HG03469 (cell line): ENCODE measurements around the gene MCTP1.
A peak's percentile ranks its signal among the peaks of the same experiment; 100 is the strongest.
"Not testable (repeated sequence)": the region's sequence is repeated elsewhere in the genome, so short reads cannot be mapped to it uniquely, and the experiment has no call there.

ENCODE experiments used
- ATAC-seq: cut with Tn5 transposase; IDR thresholded peaks from one replicate; pipeline ENCODE4 v1.9.1; 2021; ENCODE audit warnings: mild to moderate bottlenecking, moderate library complexity, moderate number of reproducible peaks; ENCODE audit not compliant: unreplicated experiment

The MCTP1 gene

GRCh38 chr5:95252801-95253200 lies 32.1 kb downstream of the MCTP1 start:
- ATAC-seq = no peak

- ATAC-seq = no peak
Observed at GRCh38 chr5:95251185-95251584, 33.7 kb downstream of the MCTP1 start.

DNA sequence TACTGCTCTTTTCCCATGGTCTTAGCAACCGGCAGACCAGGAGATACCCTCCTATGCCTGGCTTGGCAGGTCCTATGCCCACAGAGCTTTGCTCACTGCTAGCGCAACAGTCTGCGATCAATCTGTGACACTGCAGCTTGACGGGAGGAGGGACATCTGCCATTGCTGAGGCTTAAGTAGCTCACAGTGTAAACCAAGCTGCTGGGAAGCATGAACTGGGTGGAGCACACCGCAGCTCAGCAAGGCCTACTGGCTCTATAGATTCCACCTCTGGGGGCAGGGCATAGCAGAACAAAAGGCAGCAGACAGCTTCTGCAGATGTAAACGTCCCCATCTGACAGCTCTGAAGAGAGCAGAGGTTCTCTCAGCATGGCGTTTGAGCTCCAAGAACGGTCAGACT lies 40.4 kb downstream of the MCTP1 start:
- no peak for ATAC-seq

- ATAC-seq = peak; percentile 98
Observed at GRCh38 chr5:95241635-95242034, 43.3 kb downstream of the MCTP1 start.

DNA sequence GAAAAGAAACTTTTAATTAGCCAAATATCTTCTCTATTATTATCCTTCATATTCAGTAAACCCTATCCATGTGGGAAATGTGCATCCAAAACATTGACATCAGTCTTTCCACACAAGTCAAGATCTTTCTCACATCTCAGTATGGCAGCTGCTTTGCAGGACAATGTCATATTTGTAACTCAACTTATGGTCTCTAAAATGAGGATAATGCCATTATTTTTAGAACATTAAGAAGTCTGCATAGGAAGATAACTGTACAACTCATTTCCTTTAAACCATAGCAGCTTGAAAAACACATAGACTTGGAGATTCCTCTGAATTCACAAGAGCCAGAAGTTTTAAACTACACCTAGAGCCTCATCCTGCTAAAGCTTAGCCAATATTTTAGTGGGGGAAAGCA lies 43.7 kb downstream of the MCTP1 start:
- ATAC-seq = peak; percentile 3

- no peak for ATAC-seq
Observed at GRCh38 chr5:95238560-95239325, 46.2 kb downstream of the MCTP1 start.

- no peak for ATAC-seq
Observed at GRCh38 chr5:95237324-95237723, 47.6 kb downstream of the MCTP1 start.

DNA sequence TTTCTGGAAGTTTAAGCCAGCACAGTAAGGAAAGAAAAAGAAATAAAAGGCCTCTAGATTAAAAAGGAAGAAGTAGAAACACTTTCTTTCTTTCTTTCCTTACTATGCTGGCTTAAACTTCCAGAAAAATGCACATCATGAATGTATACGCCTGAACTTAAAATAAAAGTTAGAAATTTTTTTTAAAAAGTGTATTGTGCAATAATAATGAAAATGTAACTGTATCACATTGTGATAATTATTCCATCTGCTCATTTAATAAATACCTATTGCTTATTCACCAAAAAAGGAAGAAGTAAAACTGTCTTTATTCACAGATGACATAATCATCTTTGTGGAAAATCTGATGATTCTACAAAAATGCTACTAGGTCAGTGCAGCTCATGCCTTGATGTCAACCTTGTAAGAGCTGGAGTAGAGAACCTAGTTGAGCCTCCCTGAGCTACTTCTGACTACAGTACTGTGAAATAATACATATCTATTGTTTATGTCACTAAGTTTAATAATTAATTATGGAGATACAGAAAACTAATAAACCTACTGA lies 49.4 kb downstream of the MCTP1 start:
- ATAC-seq = no peak

DNA sequence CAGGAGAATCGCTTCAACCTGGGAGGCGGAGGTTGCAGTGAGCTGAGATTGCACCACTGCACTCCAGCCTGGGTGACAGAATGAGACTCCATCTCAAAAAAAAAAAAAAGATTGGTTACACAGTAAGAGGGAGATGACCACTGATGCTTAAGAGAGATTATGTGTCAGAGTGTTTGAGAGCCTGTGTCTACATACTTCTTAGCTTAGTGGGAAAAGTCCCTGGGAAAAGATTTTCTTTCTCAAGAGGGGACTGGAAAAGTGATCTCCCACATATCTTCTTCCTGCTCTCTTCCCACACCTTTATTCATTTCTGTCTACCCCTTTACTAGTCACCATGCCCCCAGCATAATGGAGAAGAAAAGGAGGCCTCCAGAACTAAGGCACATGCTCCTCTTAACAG lies 55.2 kb downstream of the MCTP1 start:
- ATAC-seq = no peak

DNA sequence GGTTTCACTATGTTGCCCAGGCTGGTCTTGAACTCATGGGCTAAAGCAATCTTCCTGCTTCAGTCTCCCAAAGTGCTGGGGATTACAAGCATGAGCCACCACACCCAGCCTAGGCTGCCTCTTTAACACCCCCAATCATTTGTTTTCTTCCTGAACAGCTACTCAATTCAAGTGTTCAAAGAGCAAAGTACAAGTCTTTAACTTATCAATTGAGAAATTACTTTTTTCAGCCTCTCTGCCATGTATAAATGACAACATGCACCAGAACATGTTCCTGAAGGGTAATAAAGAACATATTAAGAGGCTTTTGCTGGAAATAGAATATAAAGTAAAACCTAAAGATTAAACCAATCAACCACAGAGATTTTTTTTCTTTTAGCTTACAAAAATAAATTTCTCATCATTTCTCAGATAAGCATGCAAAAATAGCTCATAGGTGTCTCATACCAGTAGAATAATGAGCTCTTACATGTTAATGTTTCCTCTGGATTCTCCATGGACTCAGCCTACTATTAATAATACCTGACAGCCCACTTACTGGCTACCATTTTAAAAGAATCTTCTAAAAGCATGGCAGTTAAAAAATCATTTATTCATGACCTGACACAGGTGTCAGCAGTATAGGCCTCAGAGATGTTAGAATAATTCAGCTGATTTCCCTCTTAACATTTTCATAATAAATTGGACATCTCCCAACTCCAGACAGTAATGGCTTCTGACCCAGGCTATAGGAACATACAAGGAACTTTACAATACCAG lies 60.0 kb downstream of the MCTP1 start:
- ATAC-seq = no peak

- ATAC-seq = no peak
Observed at GRCh38 chr5:95223566-95224258, 61.2 kb downstream of the MCTP1 start.

DNA sequence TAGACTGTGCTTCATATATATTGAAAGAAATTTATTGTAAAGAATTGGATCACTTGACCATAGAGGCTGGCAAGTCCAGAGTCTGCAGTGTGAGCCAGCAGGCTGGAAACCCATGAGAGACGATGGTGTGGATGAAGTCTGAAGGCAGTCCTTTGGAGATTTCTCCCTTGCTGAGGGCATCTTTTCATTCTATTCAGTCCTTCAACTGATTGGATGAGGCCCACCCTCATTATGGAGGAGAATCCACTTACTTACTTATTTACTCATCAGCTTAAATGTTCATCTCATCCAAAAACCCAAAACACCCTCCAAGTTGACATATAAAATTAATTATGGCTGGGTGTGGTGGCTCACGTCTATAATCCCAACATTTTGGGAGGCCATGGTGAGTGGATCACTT lies 62.1 kb downstream of the MCTP1 start:
- no peak for ATAC-seq

DNA sequence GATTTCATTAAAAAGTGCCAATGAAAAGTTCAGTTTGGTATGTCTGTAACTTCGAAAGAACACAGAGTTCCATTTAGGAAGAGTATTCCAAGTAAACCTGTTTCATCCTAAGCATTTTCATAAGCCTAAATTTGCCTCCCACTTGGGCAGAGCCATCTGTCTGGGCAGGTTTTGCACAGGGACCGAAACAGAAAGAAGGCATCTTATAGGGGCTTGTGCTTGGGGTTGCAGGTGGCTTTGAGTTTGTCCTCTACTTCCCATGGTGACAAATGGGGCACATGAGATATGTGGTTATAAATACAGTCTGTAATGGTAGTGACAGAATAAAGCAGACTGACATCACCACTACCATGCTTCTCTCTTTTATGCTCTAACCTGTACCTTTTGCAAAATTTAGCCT lies 63.7 kb downstream of the MCTP1 start:
- ATAC-seq = no peak

DNA sequence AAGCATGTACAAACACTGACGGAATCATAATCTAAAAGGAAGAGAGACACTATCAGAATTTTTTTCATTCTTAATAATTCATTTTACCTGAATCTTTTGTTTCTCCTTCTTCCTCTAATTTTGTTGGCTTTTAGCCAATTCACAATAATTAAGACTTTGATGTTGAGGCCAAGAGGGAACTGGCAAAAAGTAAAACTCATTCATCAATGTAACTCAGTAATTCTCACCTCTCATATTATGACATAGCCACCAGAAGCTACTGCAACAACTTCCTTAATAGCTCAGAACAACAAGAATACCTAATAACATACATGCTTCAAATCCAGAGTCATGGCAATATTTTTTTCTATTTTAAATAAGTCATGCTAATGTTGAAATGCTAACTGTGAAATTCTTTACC lies 64.5 kb downstream of the MCTP1 start:
- no peak for ATAC-seq

DNA sequence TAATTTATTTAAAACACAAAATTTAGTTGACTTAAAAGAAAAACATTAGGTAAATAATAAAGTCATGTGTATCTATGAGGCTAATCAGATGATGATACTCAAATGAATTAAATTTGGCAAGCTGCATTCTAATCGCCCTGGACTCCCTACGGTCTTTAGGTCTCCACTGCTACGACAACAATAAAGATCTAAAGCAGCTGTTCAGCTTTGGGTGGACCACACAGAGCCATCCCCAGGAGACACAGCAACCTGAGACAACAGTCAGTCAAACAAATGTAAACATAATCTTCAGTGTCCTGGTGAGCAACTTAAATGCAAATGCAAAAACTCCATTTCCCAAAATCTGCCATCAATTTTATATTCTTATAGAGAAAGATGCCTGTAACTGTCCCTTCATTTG lies 65.5 kb downstream of the MCTP1 start:
- ATAC-seq = no peak

- ATAC-seq = no peak
Observed at GRCh38 chr5:95217881-95218280, 67.0 kb downstream of the MCTP1 start.

- no peak for ATAC-seq
Observed at GRCh38 chr5:95217351-95217750, 67.5 kb downstream of the MCTP1 start.

DNA sequence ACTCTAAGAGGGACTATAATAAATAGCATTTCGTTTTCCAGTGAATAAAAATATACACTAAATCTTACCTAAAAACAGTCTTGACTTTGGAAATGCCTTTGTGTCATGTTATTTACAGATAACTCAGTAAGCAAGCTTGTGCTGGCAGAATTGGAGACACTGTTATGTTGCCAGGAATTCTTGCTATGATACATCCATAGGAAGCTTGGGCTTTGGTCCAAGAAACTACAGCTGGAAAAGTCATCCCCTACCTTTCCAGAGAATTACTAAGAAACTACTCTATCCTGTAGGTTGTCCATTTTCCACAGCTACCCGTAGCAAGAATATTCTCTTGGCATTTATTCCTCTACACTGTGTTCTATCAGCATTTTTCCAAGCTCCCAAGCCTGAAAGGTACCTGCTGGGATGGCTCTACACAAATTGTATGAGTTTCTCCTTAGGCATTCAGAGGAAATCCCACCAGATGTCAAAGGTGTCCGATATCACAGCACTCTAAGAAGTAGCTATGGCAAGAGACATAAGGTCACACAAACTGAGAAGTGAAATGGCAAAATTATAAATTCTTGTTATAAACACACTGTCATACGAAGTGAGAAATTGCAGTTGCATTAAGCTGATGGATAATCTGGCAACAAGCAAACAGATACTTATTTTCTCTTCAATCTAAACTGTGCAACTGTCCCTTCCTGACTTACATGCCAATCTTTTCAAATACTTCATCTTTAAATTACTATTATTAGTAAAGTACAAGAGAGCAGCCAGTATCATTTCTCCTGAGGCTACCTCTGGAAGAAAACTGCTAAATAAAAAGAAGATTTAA lies 68.5 kb downstream of the MCTP1 start:
- no peak for ATAC-seq

DNA sequence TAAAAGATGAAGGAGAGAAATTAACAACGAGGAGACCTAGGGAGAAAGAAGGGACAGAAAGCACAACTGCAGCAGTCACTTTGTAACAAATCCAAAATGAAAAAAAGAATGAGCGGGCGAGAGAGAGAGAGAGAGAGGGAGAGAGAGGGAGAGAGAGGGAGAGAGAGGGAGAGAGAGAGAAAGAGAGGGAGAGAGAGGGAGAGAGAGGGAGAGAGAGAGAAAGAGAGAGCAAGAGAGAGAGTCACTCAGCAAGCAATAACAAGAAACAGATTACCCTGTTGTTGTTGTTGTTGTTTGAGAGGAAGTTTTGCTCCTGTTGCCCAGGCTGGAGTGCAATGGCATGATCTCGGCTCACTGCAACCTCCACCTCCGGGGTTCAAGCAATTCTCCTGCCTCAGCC lies 77.1 kb downstream of the MCTP1 start:
- ATAC-seq = not testable (repeated sequence)

DNA sequence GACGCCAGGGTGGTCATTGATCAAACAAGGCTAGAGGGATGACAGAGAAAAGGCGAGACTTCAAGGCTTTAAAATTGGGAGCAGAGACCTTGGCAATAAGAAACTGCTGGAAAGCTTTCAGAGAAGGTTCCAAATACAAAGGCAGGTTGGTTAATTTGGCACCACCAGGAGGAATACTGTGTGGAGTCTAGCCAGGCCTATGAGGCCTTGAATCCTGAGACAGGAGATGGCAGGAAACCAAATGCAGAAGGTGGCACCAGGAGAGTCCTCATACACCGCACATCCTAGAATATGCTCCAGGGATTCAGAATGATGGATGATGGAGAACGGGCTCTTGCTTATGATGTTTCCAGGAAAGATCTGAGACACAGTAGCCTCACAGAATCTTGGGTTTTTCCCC lies 90.0 kb downstream of the MCTP1 start:
- no peak for ATAC-seq

GRCh38 chr5:95191330-95191729 lies 93.6 kb downstream of the MCTP1 start:
- ATAC-seq = peak; percentile 76
